ENCODE data around the gene RNF213. TPM values are rescaled to one million over a fixed set of nuclear protein-coding genes. Genes with fewer than 3 reads are reported as not detected.

RNF213 gene
- 100 to 1,000 TPM; 488 TPM for total RNA-seq

DNA sequence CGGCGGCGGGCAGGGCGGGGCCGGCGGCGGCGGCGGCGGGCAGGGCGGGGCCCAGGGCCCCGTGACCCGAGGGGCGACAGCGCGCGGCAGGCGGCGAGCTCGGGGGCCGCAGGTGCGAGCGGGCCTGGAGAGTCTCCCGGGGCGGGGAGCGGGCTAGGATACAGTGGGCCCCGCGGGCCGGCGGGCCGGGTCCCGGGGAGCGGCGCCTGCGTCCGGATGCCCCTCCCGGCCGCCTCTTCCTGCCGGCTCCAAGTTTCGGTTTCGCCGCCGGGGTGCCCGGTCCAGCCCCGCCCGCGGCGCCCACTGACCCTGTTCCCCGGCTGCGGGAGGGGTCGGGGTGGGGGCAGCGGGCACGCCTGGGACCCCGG lies at the start of gene RNF213:
TSS of gene RNF213 (plus strand) at position 62 of the 368 bp plus-strand sequence. CDS start 2,830 bp downstream, outside the sequence.
- Mint-ChIP-seq H3K4me3 (peak within 1 kb of the TSS; percentile 90), H3K9me3 (no peaks in the 10 kb centered on the region), H3K36me3 (peaks cover 14% of the 10 kb centered on the region), H3K27ac (peak within 1 kb of the TSS; percentile 96), H3K27me3 (no peaks in the 10 kb centered on the region), H3K4me1 (peaks cover 29% of the 10 kb centered on the region)
- DNase-seq = peak; percentile 80
- POLR2A ChIA-PET = interaction anchor here (1.3 to 1.6 kb wide), 3 partner anchors 30 to 115 kb away, joined by 4 to 10 read pairs (median 5); no protein-coding TSS in a partner anchor
- peak; percentile 24 for ATAC-seq (ENCODE audit: low read depth)

DNA sequence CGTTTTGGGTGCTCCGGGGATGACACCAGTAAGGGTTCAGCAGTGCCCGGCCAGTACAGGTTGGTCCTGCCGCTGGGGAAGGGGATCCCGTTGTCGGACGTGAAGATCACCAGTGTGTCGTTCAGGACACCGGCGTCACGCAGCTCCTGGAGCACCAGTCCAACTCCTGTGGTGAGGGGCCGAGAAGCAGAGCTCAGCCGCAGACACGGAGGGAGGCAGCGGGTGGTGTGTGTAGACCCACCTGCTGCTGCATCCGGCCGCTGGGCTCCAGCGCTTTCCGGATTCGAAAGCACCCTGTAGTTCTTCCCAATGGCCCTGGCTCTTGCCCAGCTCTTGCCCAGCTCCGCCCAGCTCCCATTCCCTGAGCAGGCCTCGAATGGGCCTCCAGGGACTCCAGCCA lies 48.5 kb upstream of the RNF213 start:
- DNase-seq (no peak), ATAC-seq (ENCODE audit: low read depth) (no peak)
- POLR2A ChIA-PET = no interaction called here
- H3K27ac Mint-ChIP-seq = no peak overlapping the region
- H3K36me3 Mint-ChIP-seq = no peaks in the 10 kb centered on the region
- no peak overlapping the region for H3K4me3 Mint-ChIP-seq
- H3K9me3 Mint-ChIP-seq = no peaks in the 10 kb centered on the region
- no peaks in the 10 kb centered on the region for H3K4me1 Mint-ChIP-seq
- H3K27me3 Mint-ChIP-seq = no peaks in the 10 kb centered on the region

DNA sequence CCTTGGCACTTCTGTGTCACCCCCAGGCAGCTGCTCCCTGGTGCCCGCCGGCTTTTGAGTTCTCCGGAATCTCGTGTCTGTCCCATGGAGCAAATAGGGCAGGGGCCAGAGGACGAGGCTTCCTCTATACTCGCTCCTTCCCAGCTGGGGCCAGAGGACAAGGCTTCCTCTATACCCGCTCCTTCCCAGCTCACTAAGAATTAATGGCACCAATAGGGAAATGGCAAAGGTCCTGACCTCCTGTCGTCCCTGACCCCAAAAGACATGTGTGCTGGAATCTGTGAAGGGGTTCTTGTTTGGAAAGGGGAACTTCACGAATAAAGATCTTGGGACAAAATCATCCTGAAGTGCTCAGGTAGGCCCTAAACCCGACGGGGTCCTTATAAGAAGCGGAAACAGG lies 48.1 kb upstream of the RNF213 start:
- ATAC-seq (ENCODE audit: low read depth) (no peak), DNase-seq (no peak)
- no peak overlapping the region for H3K27ac Mint-ChIP-seq
- no peak overlapping the region for H3K4me3 Mint-ChIP-seq
- H3K4me1 Mint-ChIP-seq = no peaks in the 10 kb centered on the region
- H3K36me3 Mint-ChIP-seq = no peaks in the 10 kb centered on the region
- no peaks in the 10 kb centered on the region for H3K27me3 Mint-ChIP-seq
- POLR2A ChIA-PET = no interaction called here
- no peaks in the 10 kb centered on the region for H3K9me3 Mint-ChIP-seq

DNA sequence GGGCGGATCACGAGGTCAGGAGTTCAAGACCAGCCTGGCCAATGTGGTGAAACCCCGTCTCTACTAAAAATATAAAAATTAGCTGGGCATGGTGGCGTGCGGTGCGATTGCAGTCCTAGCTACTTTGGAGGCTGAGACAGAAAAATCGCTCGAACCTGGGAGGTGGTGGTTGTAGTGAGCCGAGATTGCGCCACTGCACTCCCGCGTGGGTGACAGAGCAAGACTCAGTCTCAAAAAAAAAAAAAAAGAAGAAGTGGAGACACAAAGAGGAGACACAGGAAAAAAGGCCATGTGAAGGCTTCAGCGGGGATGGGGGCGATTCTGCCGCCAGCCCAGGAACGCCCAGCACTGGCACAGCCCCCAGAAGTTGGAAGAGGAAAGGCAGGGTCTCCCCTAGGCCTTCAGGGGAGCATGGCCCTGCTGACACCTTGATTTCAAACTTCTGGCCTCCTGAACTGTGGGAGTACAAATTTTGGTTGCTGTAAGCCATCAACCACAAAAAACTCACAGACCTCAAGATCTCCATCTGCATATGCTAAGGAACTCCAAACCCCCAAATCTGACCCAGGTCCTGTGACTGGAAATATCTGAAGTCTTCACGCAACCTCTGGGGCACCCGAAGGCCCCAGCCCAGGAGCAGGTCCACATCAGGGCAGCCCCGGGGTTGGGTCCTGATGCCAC lies 47.5 kb upstream of the RNF213 start:
- Mint-ChIP-seq H3K36me3 (no peaks in the 10 kb centered on the region), H3K4me1 (no peaks in the 10 kb centered on the region), H3K27ac (no peak overlapping the region), H3K9me3 (no peaks in the 10 kb centered on the region), H3K27me3 (no peaks in the 10 kb centered on the region), H3K4me3 (no peak overlapping the region)
- POLR2A ChIA-PET = no interaction called here
- ATAC-seq (ENCODE audit: low read depth) (no peak), DNase-seq (no peak)

DNA sequence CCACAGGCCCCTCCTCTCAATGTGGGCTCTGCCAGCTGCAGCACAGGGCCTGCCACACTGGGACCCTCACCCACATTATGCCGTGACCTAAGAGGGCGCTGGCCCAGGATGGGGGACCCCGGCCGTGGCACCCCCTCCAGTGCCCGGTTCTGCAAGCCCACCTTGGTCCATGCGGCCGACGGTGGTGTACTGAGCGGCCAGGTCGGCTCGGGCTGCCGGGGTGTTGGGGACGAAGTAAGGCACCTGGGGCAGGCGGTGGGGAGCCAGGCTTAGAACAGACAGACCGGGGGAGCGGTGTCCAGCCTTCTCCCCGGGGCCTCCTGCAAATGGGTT lies 47.0 kb upstream of the RNF213 start:
- Mint-ChIP-seq H3K4me1 (peaks cover 2% of the 10 kb centered on the region), H3K36me3 (no peaks in the 10 kb centered on the region), H3K4me3 (no peak overlapping the region), H3K27ac (no peak overlapping the region), H3K9me3 (no peaks in the 10 kb centered on the region), H3K27me3 (no peaks in the 10 kb centered on the region)
- ATAC-seq (ENCODE audit: low read depth) = no peak
- POLR2A ChIA-PET = no interaction called here
- no peak for DNase-seq

DNA sequence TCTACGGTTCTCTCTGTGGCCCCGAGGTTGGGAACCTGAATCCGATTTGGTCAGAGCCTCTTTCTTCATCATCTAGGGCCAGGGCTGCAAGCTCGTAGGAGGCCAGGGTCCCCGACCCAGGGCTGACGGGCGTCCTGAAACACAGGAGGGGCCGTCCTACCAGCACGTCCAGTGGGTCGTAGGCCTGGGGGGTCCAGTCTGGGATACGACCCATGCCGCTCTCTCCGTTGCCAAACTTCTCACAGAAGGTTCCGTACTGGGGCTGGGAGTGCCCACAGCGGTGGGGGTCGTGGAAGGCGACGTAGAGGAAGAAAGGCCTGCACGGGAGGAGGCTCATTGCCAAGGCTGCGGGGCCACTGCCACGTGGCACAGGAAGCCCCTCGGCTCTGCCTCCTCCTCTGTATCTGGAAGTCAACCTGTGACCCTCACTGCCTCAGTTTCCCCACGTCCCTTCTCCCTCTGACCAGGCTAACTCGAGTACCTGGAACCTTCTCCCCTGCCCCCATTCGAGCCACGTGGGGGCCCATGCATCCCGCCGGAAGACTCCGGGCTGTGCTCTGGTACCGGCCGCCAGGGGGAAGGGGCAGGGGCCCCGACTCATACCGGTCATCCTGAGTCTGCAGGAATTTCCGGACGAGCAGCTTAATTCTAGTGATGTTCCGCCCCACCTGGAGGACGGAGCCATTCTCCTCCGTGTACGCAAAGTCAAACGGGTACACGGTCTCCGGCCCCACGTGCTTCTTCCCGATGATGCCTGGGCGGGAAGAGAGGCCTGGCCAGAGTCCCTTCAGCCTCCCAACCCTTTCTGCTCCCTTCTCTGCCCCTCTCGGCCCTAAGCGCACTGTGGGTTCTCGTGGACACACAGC lies 46.4 kb upstream of the RNF213 start:
- DNase-seq = no peak
- Mint-ChIP-seq H3K4me1 (peaks cover 6% of the 10 kb centered on the region), H3K27me3 (no peaks in the 10 kb centered on the region), H3K36me3 (no peaks in the 10 kb centered on the region), H3K27ac (no peak overlapping the region), H3K9me3 (no peaks in the 10 kb centered on the region), H3K4me3 (no peak overlapping the region)
- ATAC-seq (ENCODE audit: low read depth) = no peak
- POLR2A ChIA-PET = no interaction called here

DNA sequence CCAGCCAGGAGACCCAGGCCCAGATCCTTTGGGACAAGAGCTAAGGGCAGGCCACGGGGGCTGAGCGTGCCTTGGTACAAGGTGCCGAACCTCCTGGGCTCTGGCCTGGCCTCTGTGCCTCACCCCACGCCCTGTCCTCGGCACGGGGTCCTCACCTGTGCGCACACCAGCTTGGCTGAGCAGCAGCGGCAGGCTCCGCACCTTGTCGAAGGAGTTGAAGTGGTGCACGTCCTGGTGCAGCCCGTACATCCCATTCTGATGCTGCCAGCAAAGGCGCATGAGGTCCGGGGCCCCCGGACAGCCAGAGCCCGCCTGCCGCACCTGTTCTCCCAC lies 45.8 kb upstream of the RNF213 start:
- POLR2A ChIA-PET = no interaction called here
- no peaks in the 10 kb centered on the region for H3K9me3 Mint-ChIP-seq
- H3K36me3 Mint-ChIP-seq = no peaks in the 10 kb centered on the region
- H3K4me1 Mint-ChIP-seq = peaks cover 11% of the 10 kb centered on the region
- H3K27me3 Mint-ChIP-seq = no peaks in the 10 kb centered on the region
- H3K27ac Mint-ChIP-seq = no peak overlapping the region
- no peak for ATAC-seq (ENCODE audit: low read depth)
- H3K4me3 Mint-ChIP-seq = no peak overlapping the region
- DNase-seq = no peak

DNA sequence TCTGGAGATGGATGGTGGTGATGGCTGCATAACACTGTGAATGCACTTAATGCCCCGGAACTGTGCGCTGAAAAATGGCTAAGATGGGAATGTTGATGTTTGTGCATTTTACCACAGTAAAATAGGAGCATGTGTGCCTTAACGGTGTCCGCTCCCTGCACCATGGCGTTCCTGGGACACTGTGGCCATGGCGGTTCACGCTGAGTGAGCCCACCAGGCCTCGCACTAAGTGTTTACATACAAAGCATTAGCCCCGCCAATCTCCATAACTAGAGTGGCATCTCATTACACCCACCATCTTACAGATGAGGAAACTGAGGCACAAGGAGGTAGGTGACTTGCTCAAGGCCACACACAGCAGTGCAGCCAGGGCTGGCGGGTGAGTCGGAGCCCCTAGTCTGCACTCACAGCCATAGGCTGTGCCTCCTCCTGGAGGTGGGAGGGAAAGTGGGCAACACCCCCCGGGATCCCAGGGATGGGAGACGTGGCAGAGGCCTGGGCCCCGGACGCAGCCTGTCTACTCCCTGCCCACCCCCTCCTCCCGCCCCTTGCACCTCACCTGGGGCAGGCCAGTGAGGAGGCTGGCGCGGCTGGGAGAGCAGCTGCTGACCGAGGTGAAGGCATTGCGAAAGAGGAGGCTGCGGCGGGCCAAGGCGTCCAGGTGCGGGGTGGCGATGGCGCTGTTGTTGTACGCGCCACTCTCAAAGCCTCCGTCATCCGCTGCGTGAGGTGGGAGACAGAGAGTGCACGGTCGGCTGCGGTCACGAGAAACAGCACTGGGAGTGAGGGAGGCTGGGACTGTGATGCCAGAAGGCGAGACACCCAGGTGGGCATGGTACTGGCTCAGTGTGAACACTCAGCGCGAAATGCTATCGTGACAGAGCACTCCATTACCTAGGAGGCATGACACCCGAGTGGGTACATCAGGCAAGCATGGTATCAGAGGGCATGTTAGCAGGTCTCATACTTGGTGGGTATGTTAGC lies 43.9 kb upstream of the RNF213 start:
- H3K4me3 Mint-ChIP-seq = no peak overlapping the region
- H3K9me3 Mint-ChIP-seq = no peaks in the 10 kb centered on the region
- H3K4me1 Mint-ChIP-seq = peaks cover 13% of the 10 kb centered on the region
- ATAC-seq (ENCODE audit: low read depth) (no peak), DNase-seq (no peak)
- H3K36me3 Mint-ChIP-seq = no peaks in the 10 kb centered on the region
- POLR2A ChIA-PET = no interaction called here
- no peak overlapping the region for H3K27ac Mint-ChIP-seq
- peaks cover 8% of the 10 kb centered on the region for H3K27me3 Mint-ChIP-seq

DNA sequence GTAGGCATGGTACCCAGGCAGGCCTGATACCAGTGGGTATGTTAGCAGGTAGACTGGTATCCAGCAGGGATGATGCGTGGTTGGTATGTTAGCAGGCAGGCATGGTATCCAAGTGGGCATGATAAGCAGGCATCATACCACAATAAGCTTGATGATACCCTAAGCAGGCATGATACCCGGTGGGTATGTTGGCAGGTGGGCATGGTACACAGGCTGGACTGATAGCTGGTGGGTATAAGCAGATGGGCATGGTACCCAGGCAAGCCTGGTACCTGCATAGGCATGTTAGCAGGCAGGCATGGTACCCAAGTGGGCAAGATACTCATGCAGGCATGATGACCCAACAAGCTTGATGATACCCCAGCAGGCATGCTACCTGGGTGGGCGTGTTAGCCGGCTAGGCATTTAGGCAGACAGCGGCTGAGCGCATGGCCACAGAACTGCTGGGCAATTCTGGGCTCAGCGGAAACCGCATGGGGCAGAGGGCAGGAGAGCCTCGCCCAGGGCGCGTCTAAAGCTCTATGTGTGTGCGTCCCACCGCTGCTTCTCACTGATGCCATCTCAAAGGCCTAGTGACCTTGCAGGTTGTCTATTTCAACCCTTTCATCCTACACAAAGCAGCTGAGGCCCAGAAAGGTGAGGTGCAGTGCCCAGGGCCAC lies 42.8 kb upstream of the RNF213 start:
- H3K4me3 Mint-ChIP-seq = no peak overlapping the region
- no peaks in the 10 kb centered on the region for H3K9me3 Mint-ChIP-seq
- peaks cover 10% of the 10 kb centered on the region for H3K27me3 Mint-ChIP-seq
- no peak overlapping the region for H3K27ac Mint-ChIP-seq
- DNase-seq (no peak), ATAC-seq (ENCODE audit: low read depth) (no peak)
- no peaks in the 10 kb centered on the region for H3K36me3 Mint-ChIP-seq
- H3K4me1 Mint-ChIP-seq = peaks cover 13% of the 10 kb centered on the region
- POLR2A ChIA-PET = no interaction called here

DNA sequence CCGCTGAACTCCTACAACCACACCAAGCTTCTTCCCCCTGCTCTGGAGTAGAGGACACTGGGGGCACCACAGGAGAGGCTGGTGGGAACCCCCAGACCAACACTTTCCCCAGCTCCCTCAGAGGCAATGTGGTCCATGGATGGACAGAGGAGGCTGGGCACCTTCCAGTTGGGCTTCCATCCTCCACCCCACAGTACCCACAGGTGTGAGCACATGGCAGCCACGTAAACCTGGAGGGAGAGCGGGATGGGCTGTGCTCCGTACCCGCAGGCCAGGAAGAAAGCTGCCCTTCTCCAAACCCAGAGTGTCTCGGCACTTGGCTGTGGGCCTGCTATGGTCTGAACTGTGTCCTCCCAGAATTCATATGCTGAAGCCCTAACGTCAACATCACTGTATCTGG lies 42.3 kb upstream of the RNF213 start:
- Mint-ChIP-seq H3K36me3 (no peaks in the 10 kb centered on the region), H3K4me3 (no peak overlapping the region)
- POLR2A ChIA-PET = no interaction called here

DNA sequence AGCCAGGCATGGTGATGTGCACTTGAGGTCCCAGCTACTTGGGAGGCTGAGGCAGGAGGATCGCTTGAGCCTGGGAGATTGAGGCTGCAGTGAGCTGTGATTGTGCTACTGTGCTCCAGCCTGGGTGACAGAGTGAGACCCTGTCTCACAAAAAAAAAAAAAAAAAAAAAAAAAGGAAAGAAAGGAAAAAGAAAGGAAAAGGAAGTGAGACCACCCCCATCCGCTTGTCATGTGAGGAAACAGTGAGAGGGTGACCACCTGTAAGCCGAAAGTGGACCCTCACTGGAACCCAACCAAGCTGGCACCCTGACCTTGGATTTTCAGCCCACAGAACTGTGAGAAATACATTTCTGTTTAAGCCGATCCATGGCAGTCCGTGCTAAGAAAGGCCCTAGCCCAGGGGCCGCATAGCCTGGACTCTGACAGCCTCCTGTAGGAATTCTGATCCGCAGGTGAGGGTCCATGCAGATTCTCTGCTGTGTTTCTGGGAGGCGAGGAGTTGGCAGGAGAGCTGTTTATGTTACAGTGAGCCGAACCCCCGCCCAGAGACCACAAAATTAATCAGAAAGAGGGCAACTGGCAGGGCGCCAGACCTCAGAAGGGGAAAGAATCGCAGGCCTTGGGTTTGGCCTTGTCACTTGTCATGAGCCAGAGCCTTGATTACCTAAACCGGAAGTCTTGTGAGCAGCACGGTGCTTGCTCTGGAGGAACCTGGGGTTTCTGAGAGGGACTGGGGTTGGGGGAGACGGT lies 41.5 kb upstream of the RNF213 start:
- Mint-ChIP-seq H3K27ac (peak overlapping the region; percentile 80), H3K4me3 (peak overlapping the region; percentile 82), H3K27me3 (peaks cover 10% of the 10 kb centered on the region), H3K9me3 (no peaks in the 10 kb centered on the region), H3K4me1 (peaks cover 13% of the 10 kb centered on the region), H3K36me3 (no peaks in the 10 kb centered on the region)
- ATAC-seq (ENCODE audit: low read depth) (peak; percentile 88), DNase-seq (peak; percentile 87)
- POLR2A ChIA-PET = interaction anchor here (1.2 to 1.5 kb wide), 2 partner anchors 42 to 44 kb away, joined by 4 to 5 read pairs; partner anchors contain the start of gene RNF213

More for the DNA sequence above, 42.3 kb upstream of the RNF213 start:
- Mint-ChIP-seq H3K4me1 (peaks cover 13% of the 10 kb centered on the region), H3K27me3 (peaks cover 10% of the 10 kb centered on the region), H3K9me3 (no peaks in the 10 kb centered on the region), H3K27ac (no peak overlapping the region)
- no peak for ATAC-seq (ENCODE audit: low read depth)
- DNase-seq = no peak

DNA sequence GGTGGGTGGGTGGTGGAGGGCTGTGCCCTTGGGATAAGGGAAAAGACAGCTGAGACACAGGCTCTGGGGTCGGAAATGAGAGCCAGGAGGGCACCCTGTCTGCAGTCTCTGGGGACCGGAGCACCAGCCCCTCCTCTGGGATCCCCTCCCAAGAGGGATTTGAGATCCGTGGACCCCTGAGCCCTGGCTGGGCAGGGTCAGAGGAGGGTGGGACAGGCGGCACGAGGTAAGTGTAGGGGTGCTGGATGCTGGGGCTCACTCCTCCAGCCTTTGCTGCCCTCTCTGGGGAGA lies 40.9 kb upstream of the RNF213 start:
- Mint-ChIP-seq H3K27me3 (peaks cover 10% of the 10 kb centered on the region), H3K4me1 (peaks cover 13% of the 10 kb centered on the region), H3K36me3 (no peaks in the 10 kb centered on the region), H3K4me3 (peak overlapping the region; percentile 82), H3K9me3 (no peaks in the 10 kb centered on the region), H3K27ac (peak overlapping the region; percentile 80)
- ATAC-seq (ENCODE audit: low read depth) (peak; percentile 34), DNase-seq (no peak)
- POLR2A ChIA-PET = interaction anchor here (1.2 to 1.5 kb wide), 2 partner anchors 41 to 44 kb away, joined by 4 to 5 read pairs; partner anchors contain the start of gene RNF213

All from activated naive CD8-positive, alpha-beta T cell treated with anti-CD3 and anti-CD28 coated beads, Interleukin-2, amount 10 ng/mL, durations not matched to agents 7 days and 5 days (primary cell).